Glutamatergic neuron (in vitro differentiated cells): ENCODE measurements around the gene IQGAP3. TPM values are rescaled to one million over a fixed set of nuclear protein-coding genes. Genes with fewer than 3 reads are reported as not detected.

Source experiments
- DNase-seq: peaks from one replicate; pipeline ENCODE4 v3.0.0; 2022
- H3K27ac Mint-ChIP-seq: one replicate; pipeline ENCODE4 v1.8.0; 2020; ENCODE audit warnings: mild to moderate bottlenecking, mixed read lengths, inconsistent platforms; ENCODE audit not compliant: unreplicated experiment
- H3K27me3 Mint-ChIP-seq: one replicate; pipeline ENCODE4 v1.8.0; 2020; ENCODE audit warnings: mild to moderate bottlenecking, moderate library complexity, mixed read lengths, inconsistent platforms; ENCODE audit not compliant: unreplicated experiment
- H3K36me3 Mint-ChIP-seq: one replicate; pipeline ENCODE4 v1.8.0; 2020; ENCODE audit warnings: mild to moderate bottlenecking, mixed read lengths, inconsistent platforms; ENCODE audit not compliant: unreplicated experiment
- H3K4me1 Mint-ChIP-seq: one replicate; pipeline ENCODE4 v1.8.0; 2020; ENCODE audit warnings: mild to moderate bottlenecking, low read depth, mixed read lengths, inconsistent platforms; ENCODE audit not compliant: unreplicated experiment
- H3K4me3 Mint-ChIP-seq: one replicate; pipeline ENCODE4 v1.8.0; 2020; ENCODE audit warnings: mild to moderate bottlenecking, mixed read lengths, inconsistent platforms; ENCODE audit not compliant: unreplicated experiment
- H3K9me3 Mint-ChIP-seq: one replicate; pipeline ENCODE4 v1.8.0; 2020; ENCODE audit warnings: mild to moderate bottlenecking, moderate library complexity, mixed read lengths, inconsistent platforms; ENCODE audit not compliant: unreplicated experiment
- total RNA-seq: library from RNA; stranded (reverse); fragmentation: NEBNext Ultra II Directional; extraction: Animal tissue kit (Norgen Biotek cat#: 25700); gene quantifications from one replicate; pipeline ENCODE4 v1.2.1, GENCODE V29; 2021; ENCODE audit not compliant: unreplicated experiment
- TF ChIP-seq, protein P1 (sequence below): fragments of 200-600 bp; sonication (generic); IDR thresholded peaks from one replicate; pipeline ENCODE4 v1.5.0; 2021; ENCODE audit not compliant: partially characterized antibody, unreplicated experiment

Gene IQGAP3
- total RNA-seq, 1 donor from 2014 or later: 6.1 TPM

DNA sequence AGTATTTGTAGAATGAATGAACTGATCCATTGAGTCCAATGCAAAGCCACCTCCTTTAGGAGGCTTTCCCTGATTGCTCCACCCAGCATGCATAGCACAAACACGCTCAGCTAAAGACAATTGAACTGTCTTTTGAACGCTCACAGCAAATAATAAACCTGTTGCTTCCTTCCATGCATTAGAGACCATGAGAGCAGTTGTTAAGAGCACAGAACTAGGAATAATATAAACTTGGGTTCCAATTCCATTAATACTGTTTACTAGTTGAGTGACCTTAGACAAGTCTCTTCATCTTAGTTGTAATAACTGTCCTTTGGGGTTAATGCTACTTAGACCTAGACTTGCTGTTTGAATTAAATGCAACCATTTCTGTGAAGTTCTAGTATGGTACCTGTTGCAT is 65.9 kb downstream of the IQGAP3 start:
- no peaks in the 10 kb centered on the region for H3K36me3 Mint-ChIP-seq
- H3K4me1 Mint-ChIP-seq: peaks cover 43% of the 10 kb centered on the region
- H3K4me3 Mint-ChIP-seq: no peak overlapping the region
- peaks cover 27% of the 10 kb centered on the region for H3K9me3 Mint-ChIP-seq
- TF ChIP-seq, protein P1, sequence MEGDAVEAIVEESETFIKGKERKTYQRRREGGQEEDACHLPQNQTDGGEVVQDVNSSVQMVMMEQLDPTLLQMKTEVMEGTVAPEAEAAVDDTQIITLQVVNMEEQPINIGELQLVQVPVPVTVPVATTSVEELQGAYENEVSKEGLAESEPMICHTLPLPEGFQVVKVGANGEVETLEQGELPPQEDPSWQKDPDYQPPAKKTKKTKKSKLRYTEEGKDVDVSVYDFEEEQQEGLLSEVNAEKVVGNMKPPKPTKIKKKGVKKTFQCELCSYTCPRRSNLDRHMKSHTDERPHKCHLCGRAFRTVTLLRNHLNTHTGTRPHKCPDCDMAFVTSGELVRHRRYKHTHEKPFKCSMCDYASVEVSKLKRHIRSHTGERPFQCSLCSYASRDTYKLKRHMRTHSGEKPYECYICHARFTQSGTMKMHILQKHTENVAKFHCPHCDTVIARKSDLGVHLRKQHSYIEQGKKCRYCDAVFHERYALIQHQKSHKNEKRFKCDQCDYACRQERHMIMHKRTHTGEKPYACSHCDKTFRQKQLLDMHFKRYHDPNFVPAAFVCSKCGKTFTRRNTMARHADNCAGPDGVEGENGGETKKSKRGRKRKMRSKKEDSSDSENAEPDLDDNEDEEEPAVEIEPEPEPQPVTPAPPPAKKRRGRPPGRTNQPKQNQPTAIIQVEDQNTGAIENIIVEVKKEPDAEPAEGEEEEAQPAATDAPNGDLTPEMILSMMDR: no peak
- peak overlapping the region; percentile 76 for H3K27ac Mint-ChIP-seq
- peaks cover 29% of the 10 kb centered on the region for H3K27me3 Mint-ChIP-seq
- no peak for DNase-seq

- H3K27me3 Mint-ChIP-seq: peaks cover 29% of the 10 kb centered on the region
- TF ChIP-seq, protein P1: no peak
- no peaks in the 10 kb centered on the region for H3K36me3 Mint-ChIP-seq
- peaks cover 43% of the 10 kb centered on the region for H3K4me1 Mint-ChIP-seq
- H3K9me3 Mint-ChIP-seq: peaks cover 27% of the 10 kb centered on the region
- H3K27ac Mint-ChIP-seq: peak overlapping the region; percentile 79
- DNase-seq: no peak
- peak overlapping the region; percentile 85 for H3K4me3 Mint-ChIP-seq
Observed at GRCh38 chr1:156505679-156506298, 66.6 kb downstream of the IQGAP3 start.

GRCh38 chr1:156504821-156505678 is 67.3 kb downstream of the IQGAP3 start:
- peaks cover 36% of the 10 kb centered on the region for H3K4me1 Mint-ChIP-seq
- H3K36me3 Mint-ChIP-seq: no peaks in the 10 kb centered on the region
- TF ChIP-seq, protein P1: no peak
- H3K9me3 Mint-ChIP-seq: peaks cover 27% of the 10 kb centered on the region
- peak; percentile 95 for DNase-seq
- H3K4me3 Mint-ChIP-seq: peak overlapping the region; percentile 88
- H3K27ac Mint-ChIP-seq: peak overlapping the region; percentile 94
- H3K27me3 Mint-ChIP-seq: peaks cover 29% of the 10 kb centered on the region

- Mint-ChIP-seq H3K4me1 (peaks cover 32% of the 10 kb centered on the region), H3K27ac (peak overlapping the region; percentile 94)
- TF ChIP-seq, protein P1: no peak
Observed at GRCh38 chr1:156504438-156504813, 67.9 kb downstream of the IQGAP3 start.

More at GRCh38 chr1:156504438-156504813, 67.9 kb downstream of the IQGAP3 start:
- no peak for DNase-seq
- peaks cover 29% of the 10 kb centered on the region for H3K27me3 Mint-ChIP-seq
- H3K4me3 Mint-ChIP-seq: peak overlapping the region; percentile 88
- H3K36me3 Mint-ChIP-seq: no peaks in the 10 kb centered on the region
- H3K9me3 Mint-ChIP-seq: peaks cover 27% of the 10 kb centered on the region
